ENCODE measurements around the gene NCLN.
A peak's percentile ranks its signal among the peaks of the same experiment; 100 is the strongest.
"Not testable (repeated sequence)": the region's sequence is repeated elsewhere in the genome, so short reads cannot be mapped to it uniquely, and the experiment has no call there.

The NCLN gene

GRCh38 chr19:3185461-3186159 lies at the start of gene NCLN:
Gene NCLN (plus strand): TSS chr19:3185930. CDS start chr19:3186031, 101 bp downstream.
- DNase-seq (ENCODE audit: low spot score) = peak; percentile 96

- DNase-seq (ENCODE audit: low spot score) = no peak
These were observed 49.6 kb upstream of the NCLN start, which contains the start of gene GNA15 for GRCh38 chr19:3135961-3136683. Gene GNA15 (plus strand): TSS chr19:3136033. CDS start chr19:3136451, 418 bp downstream.

GRCh38 chr19:3136684-3137055 lies 49.1 kb upstream of the NCLN start:
- DNase-seq (ENCODE audit: low spot score) = no peak

- DNase-seq (ENCODE audit: low spot score) = no peak
These were observed 48.6 kb upstream of the NCLN start for GRCh38 chr19:3137119-3137518.

GRCh38 chr19:3138268-3138667 lies 47.5 kb upstream of the NCLN start:
- DNase-seq (ENCODE audit: low spot score) = no peak

- no peak for DNase-seq (ENCODE audit: low spot score)
These were observed 45.1 kb upstream of the NCLN start for GRCh38 chr19:3140667-3141038.

GRCh38 chr19:3142292-3142670 lies 43.4 kb upstream of the NCLN start:
- DNase-seq (ENCODE audit: low spot score) = no peak

- DNase-seq (ENCODE audit: low spot score) = no peak
These were observed 42.9 kb upstream of the NCLN start for GRCh38 chr19:3142781-3143337.

GRCh38 chr19:3145909-3146676 lies 39.6 kb upstream of the NCLN start:
- DNase-seq (ENCODE audit: low spot score) = no peak

- peak; percentile 58 for DNase-seq (ENCODE audit: low spot score)
These were observed 39.0 kb upstream of the NCLN start for GRCh38 chr19:3146677-3147100.

- DNase-seq (ENCODE audit: low spot score) = no peak
These were observed 37.2 kb upstream of the NCLN start for GRCh38 chr19:3148503-3148902.

- DNase-seq (ENCODE audit: low spot score) = no peak
These were observed 36.6 kb upstream of the NCLN start for GRCh38 chr19:3149089-3149488.

- no peak for DNase-seq (ENCODE audit: low spot score)
These were observed 35.9 kb upstream of the NCLN start for GRCh38 chr19:3149526-3150505.

GRCh38 chr19:3150739-3151329 lies 34.9 kb upstream of the NCLN start:
- DNase-seq (ENCODE audit: low spot score) = no peak

GRCh38 chr19:3151563-3152418 lies 33.9 kb upstream of the NCLN start:
- no peak for DNase-seq (ENCODE audit: low spot score)

GRCh38 chr19:3152419-3152780 lies 33.3 kb upstream of the NCLN start:
- no peak for DNase-seq (ENCODE audit: low spot score)

- DNase-seq (ENCODE audit: low spot score) = no peak
These were observed 32.2 kb upstream of the NCLN start for GRCh38 chr19:3153286-3154230.

- DNase-seq (ENCODE audit: low spot score) = not testable (repeated sequence)
These were observed 31.3 kb upstream of the NCLN start for GRCh38 chr19:3154447-3154846.

Data from NAMALWA (cell line).